Lower leg skin (tissue), 4 donors: ENCODE data around the gene PRXL2C. TPM values are rescaled to one million over a fixed set of nuclear protein-coding genes. Genes with fewer than 3 reads are reported as not detected.

Experiments
- DNase-seq, 2 donors: peaks; one replicate each; pipeline ENCODE4 v3.0.0-alpha.2; 2019; ENCODE audit warnings: low spot score in 2 of 2
- H3K4me3 ChIP-seq: fragments of 200-600 bp; sonication (generic); 2 replicates; pipeline ENCODE4 v1.5.1; 2017; ENCODE audit warnings: mild to moderate bottlenecking, low read depth; ENCODE audit not compliant: poor library complexity, severe bottlenecking
- POLR2A ChIP-seq, 2 donors: fragments of 450-650 bp; IDR thresholded peaks; one replicate each; pipeline ENCODE4 v1.6.1; 2016 to 2017; ENCODE audit warnings: antibody characterized with exemption in 2 of 2, mild to moderate bottlenecking in 1 of 2, moderate library complexity in 1 of 2
- WGBS, 2 donors: methylation state at CpG; one replicate each; pipeline ENCODE4 v1.1.5; 2018; 5-methylcytosine and 5-hydroxymethylcytosine counted together
- intact Hi-C: fragments of 100-400 bp; cut with DNase I; formaldehyde crosslinking; loops from one replicate; pipeline ENCODE4 v1.15.0; 2023; ENCODE audit warnings: low total_unique reads
- total RNA-seq, 4 donors: library from RNA; depleted of rRNA; stranded (reverse); fragments of >200 nt; gene quantifications; one replicate each; pipeline ENCODE4 v1.1.0, GENCODE V29; 2016
- TF ChIP-seq, protein P1 (sequence below), 3 donors: fragments of 450-650 bp; IDR thresholded peaks; one replicate each; pipeline ENCODE4 v1.5.1; 2016; ENCODE audit warnings: antibody characterized with exemption in 3 of 3, mild to moderate bottlenecking in 3 of 3, moderate library complexity in 2 of 3

Gene PRXL2C
- total RNA-seq, 4 donors from 2014 or later = 6.1 to 12.4 (median 9.4) TPM

GRCh38 chr9:96620832-96621269 is 34.3 kb downstream of the PRXL2C start:
- intact Hi-C loops = no loop called here
- TF ChIP-seq, protein P1, sequence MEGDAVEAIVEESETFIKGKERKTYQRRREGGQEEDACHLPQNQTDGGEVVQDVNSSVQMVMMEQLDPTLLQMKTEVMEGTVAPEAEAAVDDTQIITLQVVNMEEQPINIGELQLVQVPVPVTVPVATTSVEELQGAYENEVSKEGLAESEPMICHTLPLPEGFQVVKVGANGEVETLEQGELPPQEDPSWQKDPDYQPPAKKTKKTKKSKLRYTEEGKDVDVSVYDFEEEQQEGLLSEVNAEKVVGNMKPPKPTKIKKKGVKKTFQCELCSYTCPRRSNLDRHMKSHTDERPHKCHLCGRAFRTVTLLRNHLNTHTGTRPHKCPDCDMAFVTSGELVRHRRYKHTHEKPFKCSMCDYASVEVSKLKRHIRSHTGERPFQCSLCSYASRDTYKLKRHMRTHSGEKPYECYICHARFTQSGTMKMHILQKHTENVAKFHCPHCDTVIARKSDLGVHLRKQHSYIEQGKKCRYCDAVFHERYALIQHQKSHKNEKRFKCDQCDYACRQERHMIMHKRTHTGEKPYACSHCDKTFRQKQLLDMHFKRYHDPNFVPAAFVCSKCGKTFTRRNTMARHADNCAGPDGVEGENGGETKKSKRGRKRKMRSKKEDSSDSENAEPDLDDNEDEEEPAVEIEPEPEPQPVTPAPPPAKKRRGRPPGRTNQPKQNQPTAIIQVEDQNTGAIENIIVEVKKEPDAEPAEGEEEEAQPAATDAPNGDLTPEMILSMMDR (IDR thresholded peaks at IDR 0.05) = no peak
- no peak for TF ChIP-seq POLR2A (IDR thresholded peaks at IDR 0.05)
- WGBS, 2 donors = 76 to 77% methylated on average over 7 of the region's 7 CpGs
- no peak overlapping the region for H3K4me3 ChIP-seq
- DNase-seq = no peak

DNA sequence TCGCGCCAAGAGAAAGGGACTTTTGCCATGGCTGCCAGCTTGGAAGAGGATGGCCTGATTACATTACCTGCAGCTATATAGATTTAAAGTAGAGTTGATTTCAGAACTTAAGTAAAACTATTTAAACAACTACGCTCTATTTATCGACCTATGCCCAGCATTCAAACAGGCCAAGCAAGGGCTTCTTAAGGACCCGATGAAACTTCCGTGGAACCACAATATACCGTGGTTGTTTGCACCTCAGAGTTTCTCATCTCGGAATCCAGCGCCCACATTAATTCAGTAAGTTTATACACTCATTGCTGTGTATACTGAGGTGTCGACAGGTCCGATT is 35.0 kb downstream of the PRXL2C start:
- no peak for TF ChIP-seq POLR2A (IDR thresholded peaks at IDR 0.05)
- TF ChIP-seq, protein P1 (IDR thresholded peaks at IDR 0.05) = no peak
- DNase-seq = no peak
- WGBS, 2 donors = 55 to 58% methylated on average over 11 of the region's 11 CpGs
- intact Hi-C loops = no loop called here
- no peak overlapping the region for H3K4me3 ChIP-seq

GRCh38 chr9:96619491-96620180 is 35.5 kb downstream of the PRXL2C start, which contains the start of gene CDC14B:
Gene CDC14B (minus strand): TSS chr9:96619843. CDS start chr9:96619378, 465 bp downstream.
- TF ChIP-seq, protein P1 (IDR thresholded peaks at IDR 0.05) = no peak
- TF ChIP-seq POLR2A (IDR thresholded peaks at IDR 0.05) = no peak
- intact Hi-C loops = no loop called here

GRCh38 chr9:96619124-96619465 is 36.0 kb downstream of the PRXL2C start:
- no CpG with 5 or more reads among the region's 54 CpGs for WGBS, 2 donors
- peak overlapping the region; percentile 59 for H3K4me3 ChIP-seq
- TF ChIP-seq POLR2A (IDR thresholded peaks at IDR 0.05) = no peak
- TF ChIP-seq, protein P1 (IDR thresholded peaks at IDR 0.05) = no peak
- DNase-seq = no peak
- intact Hi-C loops = no loop called here

More at GRCh38 chr9:96619491-96620180, 35.5 kb downstream of the PRXL2C start, which contains the start of gene CDC14B:
- WGBS, 2 donors = 3% methylated on average over 9 to 27 of the region's 66 CpGs
- peak; percentile 84 to 97 for DNase-seq
- peak within 1 kb of the TSS; percentile 59 for H3K4me3 ChIP-seq

GRCh38 chr9:96618209-96619123 is 36.7 kb downstream of the PRXL2C start:
- intact Hi-C loops = no loop called here
- peak overlapping the region; percentile 59 for H3K4me3 ChIP-seq
- TF ChIP-seq POLR2A (IDR thresholded peaks at IDR 0.05) = no peak
- TF ChIP-seq, protein P1 (IDR thresholded peaks at IDR 0.05) = no peak
- DNase-seq = peak; percentile 21 to 91
- WGBS, 2 donors = 7 to 13% methylated on average over 18 to 59 of the region's 69 CpGs
